Gastrocnemius medialis (tissue), 4 donors: ENCODE measurements around the gene UBE4B. TPM values are rescaled to one million over a fixed set of nuclear protein-coding genes. Genes with fewer than 3 reads are reported as not detected.

Source experiments
- ATAC-seq, 2 donors: fragments of 150-250 bp; one replicate each; pipeline ENCODE4 v1.9.1; 2016
- DNase-seq, 2 donors: peaks; one replicate each; pipeline ENCODE4 v3.0.0-alpha.2; 2019
- H3K27ac ChIP-seq, 4 donors: fragments of 200-600 bp; sonication (generic); 1 replicate in 1 of 4; 2 replicates in 3 of 4; pipeline ENCODE4 v1.5.1; 2016 to 2018; ENCODE audit warnings: mild to moderate bottlenecking in 2 of 4, moderate library complexity in 1 of 4
- H3K27me3 ChIP-seq, 3 donors: fragments of 200-600 bp; sonication (generic) in 2 of 3; 1 replicate in 1 of 3; 2 replicates in 2 of 3; pipeline versions ENCODE4 v1.5.1 to v1.6.0; 2016 to 2019; ENCODE audit warnings: mild to moderate bottlenecking in 1 of 3, moderate library complexity in 1 of 3
- H3K36me3 ChIP-seq, 2 donors: fragments of 200-600 bp; sonication (generic) in 1 of 2; one replicate each; pipeline ENCODE4 v1.5.1; 2017 to 2018
- H3K4me1 ChIP-seq, 2 donors: fragments of 200-600 bp; sonication (generic) in 1 of 2; one replicate each; pipeline ENCODE4 v1.5.1; 2016 to 2017; ENCODE audit warnings: mild to moderate bottlenecking in 2 of 2
- H3K4me3 ChIP-seq, 4 donors: fragments of 200-600 bp; sonication (generic) in 3 of 4; 1 replicate in 1 of 4; 2 replicates in 3 of 4; pipeline ENCODE4 v1.5.1; 2016 to 2019; ENCODE audit warnings: mild to moderate bottlenecking in 2 of 4
- H3K9me3 ChIP-seq, 3 donors: fragments of 200-600 bp; sonication (generic) in 2 of 3; 1 replicate in 1 of 3; 2 replicates in 2 of 3; pipeline ENCODE4 v1.5.1; 2016 to 2019
- CTCF ChIP-seq, 5 experiments: fragments of 450-650 bp in 3 of 5; fragments of 200-600 bp in 2 of 5; sonication (generic) in 2 of 5; IDR thresholded peaks in 4 of 5; conservative IDR thresholded peaks in 1 of 5; 1 replicate in 4 of 5; 2 replicates in 1 of 5; pipeline ENCODE4 v1.5.1; 2016 to 2019; ENCODE audit warnings: antibody characterized with exemption in 5 of 5, mild to moderate bottlenecking in 3 of 5, moderate library complexity in 3 of 5
- POLR2A ChIP-seq, 2 donors: fragments of 450-650 bp; IDR thresholded peaks; one replicate each; pipeline ENCODE4 v1.6.1; 2017; ENCODE audit warnings: antibody characterized with exemption in 2 of 2, mild to moderate bottlenecking in 2 of 2, moderate library complexity in 2 of 2
- in situ Hi-C, 4 donors: fragments of 200-750 bp; cut with MboI; loops; one replicate each; pipeline versions ENCODE4 v1.15.0 to v1.8.0; 2017; ENCODE audit warnings: low sequenced_read_pairs in 4 of 4
- intact Hi-C: fragments of 100-400 bp; cut with DNase I; formaldehyde crosslinking; loops from one replicate; pipeline ENCODE4 v1.15.1; 2023; ENCODE audit warnings: low total_unique reads
- total RNA-seq, 4 donors: library from RNA; depleted of rRNA; stranded (reverse); fragments of >200 nt; gene quantifications; one replicate each; pipeline versions ENCODE4 v1.1.0 to v1.2.3, GENCODE V29; 2016

UBE4B gene
- total RNA-seq, 4 donors from 2014 or later = 42.6 to 143 (median 98.2) TPM

- H3K36me3 ChIP-seq = no peaks in the 10 kb centered on the region
- ATAC-seq = no peak
- no peaks in the 10 kb centered on the region for H3K9me3 ChIP-seq
- no peak for DNase-seq
- intact Hi-C loops (loop anchor here (5.0 kb wide), 2 partner anchors 43 to 248 kb away; no protein-coding TSS in a partner anchor), in situ Hi-C loops (no loop called here)
- H3K4me1 ChIP-seq = peaks cover 40 to 50% of the 10 kb centered on the region in 2 donors
- no peaks in the 10 kb centered on the region for H3K27me3 ChIP-seq
- peak overlapping the region; percentile 58 to 84 (median 82) for H3K27ac ChIP-seq
- TF ChIP-seq CTCF (IDR thresholded peaks at IDR 0.05 in 4 of 5, conservative IDR thresholded peaks at IDR 0.05 in 1 of 5) (no peak), POLR2A (IDR thresholded peaks at IDR 0.05) (no peak)
- no peak overlapping the region for H3K4me3 ChIP-seq
Measured at GRCh38 chr1:10064416-10065343, 31.9 kb downstream of the UBE4B start.

- intact Hi-C loops = loop anchor here (5.0 kb wide), 2 partner anchors 42 to 247 kb away; no protein-coding TSS in a partner anchor
- Histone ChIP-seq H3K4me1 (peaks cover 38 to 50% of the 10 kb centered on the region in 2 donors), H3K27ac (peak overlapping the region; percentile 58 to 84 (median 82)), H3K36me3 (no peaks in the 10 kb centered on the region), H3K9me3 (no peaks in the 10 kb centered on the region), H3K4me3 (no peak overlapping the region), H3K27me3 (no peaks in the 10 kb centered on the region)
- no peak for TF ChIP-seq CTCF (IDR thresholded peaks at IDR 0.05 in 4 of 5, conservative IDR thresholded peaks at IDR 0.05 in 1 of 5)
- TF ChIP-seq POLR2A (IDR thresholded peaks at IDR 0.05) = no peak
- in situ Hi-C loops = no loop called here
- peak in 1 of 2 donors; percentile 19 for DNase-seq
- ATAC-seq = peak in 1 of 2 donors; percentile 35
Measured at GRCh38 chr1:10065344-10065685, 32.6 kb downstream of the UBE4B start.

GRCh38 chr1:10065760-10066159, 33.0 kb downstream of the UBE4B start:
- H3K36me3 ChIP-seq = no peaks in the 10 kb centered on the region
- no peak overlapping the region for H3K4me3 ChIP-seq
- no peak for TF ChIP-seq CTCF (IDR thresholded peaks at IDR 0.05 in 4 of 5, conservative IDR thresholded peaks at IDR 0.05 in 1 of 5)
- no peak for TF ChIP-seq POLR2A (IDR thresholded peaks at IDR 0.05)
- in situ Hi-C loops (no loop called here), intact Hi-C loops (loop anchor here (5.0 kb wide), 2 partner anchors 42 to 247 kb away; no protein-coding TSS in a partner anchor)
- ATAC-seq (no peak), DNase-seq (no peak)
- peak overlapping the region; percentile 79 to 84 (median 82) for H3K27ac ChIP-seq
- no peaks in the 10 kb centered on the region for H3K9me3 ChIP-seq
- H3K27me3 ChIP-seq = no peaks in the 10 kb centered on the region
- peaks cover 38 to 50% of the 10 kb centered on the region in 2 donors for H3K4me1 ChIP-seq

GRCh38 chr1:10068605-10069294, 36.0 kb downstream of the UBE4B start:
- Histone ChIP-seq H3K27me3 (no peaks in the 10 kb centered on the region), H3K27ac (peak overlapping the region; percentile 79 to 84 (median 82)), H3K9me3 (no peaks in the 10 kb centered on the region), H3K4me3 (no peak overlapping the region), H3K36me3 (no peaks in the 10 kb centered on the region), H3K4me1 (peaks cover 38 to 46% of the 10 kb centered on the region in 2 donors)
- in situ Hi-C loops (no loop called here), intact Hi-C loops (loop anchor here (5.0 kb wide), 2 partner anchors 39 to 244 kb away; no protein-coding TSS in a partner anchor)
- ATAC-seq (no peak), DNase-seq (no peak)
- TF ChIP-seq CTCF (IDR thresholded peaks at IDR 0.05 in 4 of 5, conservative IDR thresholded peaks at IDR 0.05 in 1 of 5) = no peak
- TF ChIP-seq POLR2A (IDR thresholded peaks at IDR 0.05) = no peak
